T-helper 1 cell (primary cell): ENCODE measurements around the gene RMDN2.
A peak's percentile ranks its signal among the peaks of the same experiment; 100 is the strongest.
"Not testable (repeated sequence)": the region's sequence is repeated elsewhere in the genome, so short reads cannot be mapped to it uniquely, and the experiment has no call there.

Experiments used
- DNase-seq, 5 donors: peaks; one replicate each; pipeline ENCODE4 v3.0.0-alpha.2; 2012 to 2020

RMDN2 gene

DNA sequence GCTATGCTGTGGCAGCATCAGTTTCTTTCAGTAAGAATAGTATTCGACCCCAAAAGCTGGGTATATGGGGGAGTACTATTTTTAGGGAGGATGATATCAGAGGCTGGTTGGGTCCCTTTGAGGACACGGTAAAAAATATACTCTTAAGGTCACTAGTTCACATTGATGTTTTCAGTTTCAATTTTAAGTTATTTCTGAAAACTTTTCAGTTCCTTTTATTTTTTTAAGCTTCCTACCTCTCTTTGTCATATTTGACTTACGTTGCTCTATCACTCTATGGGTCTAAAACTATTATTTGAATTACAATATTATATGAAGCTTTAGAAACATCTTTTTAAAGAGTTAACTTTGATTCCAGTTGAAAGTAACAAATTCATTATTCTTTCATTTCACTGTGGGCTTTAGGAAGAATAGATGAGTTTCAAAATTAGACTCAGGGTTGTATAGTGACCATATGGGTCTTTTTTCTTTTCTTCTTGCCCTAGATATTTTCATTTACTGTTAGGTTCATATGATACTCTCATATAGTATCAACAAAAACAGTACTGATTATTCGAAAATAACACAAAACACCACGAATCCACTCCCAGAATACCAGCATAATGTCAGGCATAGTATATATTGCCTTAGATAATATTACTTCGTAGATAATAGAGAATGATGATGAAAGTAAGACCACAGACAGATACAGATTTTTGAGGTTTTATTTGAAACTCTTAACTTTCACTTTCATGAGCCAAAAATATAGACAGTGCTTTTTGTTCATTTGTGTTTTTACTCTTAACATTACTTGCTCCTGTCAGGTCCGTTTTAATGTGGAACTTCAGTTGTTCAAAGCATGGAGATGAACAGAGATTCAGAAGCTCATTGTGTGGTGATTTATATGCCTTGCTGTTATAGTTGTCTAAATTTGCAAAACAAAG, 9.8 kb downstream of the RMDN2 start:
- DNase-seq: no peak

GRCh38 chr2:37937568-37937967, 12.5 kb downstream of the RMDN2 start:
- not testable (repeated sequence) for DNase-seq

DNA sequence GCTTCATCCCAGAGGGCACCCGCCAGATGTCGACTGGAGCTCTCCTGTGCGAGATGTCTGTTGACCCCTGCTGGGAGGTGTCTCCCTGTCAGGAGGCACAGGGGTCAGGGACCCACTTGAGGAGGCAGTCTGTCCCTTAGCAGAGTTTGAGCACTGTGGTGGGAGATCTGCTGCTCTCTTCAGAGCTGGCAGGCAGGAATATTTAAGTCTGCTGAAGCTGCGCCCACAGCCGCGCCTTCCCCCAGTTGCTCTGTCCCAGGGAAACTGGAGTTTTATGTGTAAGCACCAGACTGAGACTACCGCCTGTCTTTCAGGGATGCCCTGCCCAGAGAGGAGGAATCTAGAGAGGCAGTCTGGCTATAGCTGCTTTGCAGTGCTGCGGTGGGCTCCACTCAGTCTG, 16.2 kb downstream of the RMDN2 start:
- not testable (repeated sequence) for DNase-seq

DNA sequence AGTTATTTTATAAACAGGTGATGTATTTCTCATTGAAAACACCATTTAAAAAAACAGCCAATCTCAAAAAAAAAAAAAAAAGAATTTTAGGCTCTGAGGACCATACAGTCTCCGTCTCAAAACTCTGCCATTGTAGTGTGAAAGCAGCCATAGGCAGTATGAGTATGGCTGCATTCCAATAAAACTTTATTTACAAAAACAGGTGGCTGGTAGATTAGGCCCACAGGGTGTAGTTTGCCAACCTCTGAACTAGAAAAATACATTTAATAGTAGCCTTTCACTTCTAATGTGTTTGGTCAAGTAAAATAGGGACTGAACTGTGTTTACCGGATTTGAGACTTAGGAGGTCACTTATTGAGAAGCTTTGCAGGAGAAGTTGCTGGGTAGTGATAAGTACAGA, 19.2 kb downstream of the RMDN2 start:
- DNase-seq: no peak

DNA sequence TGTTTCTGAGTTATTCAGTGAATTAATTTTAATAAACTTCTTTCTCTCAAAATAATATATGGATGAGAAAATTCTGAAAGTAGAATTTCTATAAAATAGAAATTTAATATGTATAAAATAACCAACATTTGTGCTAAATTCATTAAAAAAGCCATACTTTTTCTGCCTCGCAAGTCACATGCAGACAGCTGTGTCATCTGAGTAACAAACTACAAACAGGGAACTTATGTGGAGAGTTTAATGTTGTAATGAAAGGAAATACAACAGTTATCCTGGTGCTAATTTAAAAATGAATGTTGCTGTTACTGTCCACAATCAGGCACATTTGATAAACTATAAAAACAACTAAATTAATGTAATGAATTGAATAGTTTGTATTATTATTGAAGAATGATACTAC, 22.2 kb downstream of the RMDN2 start:
- DNase-seq: no peak

- not testable (repeated sequence) for DNase-seq
Measured at GRCh38 chr2:37962018-37962739, 37.1 kb downstream of the RMDN2 start.

GRCh38 chr2:37962740-37963121, 37.6 kb downstream of the RMDN2 start:
- not testable (repeated sequence) for DNase-seq

GRCh38 chr2:37963901-37964300, 38.8 kb downstream of the RMDN2 start:
- DNase-seq: not testable (repeated sequence)

GRCh38 chr2:37966326-37966725, 41.2 kb downstream of the RMDN2 start:
- DNase-seq: no peak

DNA sequence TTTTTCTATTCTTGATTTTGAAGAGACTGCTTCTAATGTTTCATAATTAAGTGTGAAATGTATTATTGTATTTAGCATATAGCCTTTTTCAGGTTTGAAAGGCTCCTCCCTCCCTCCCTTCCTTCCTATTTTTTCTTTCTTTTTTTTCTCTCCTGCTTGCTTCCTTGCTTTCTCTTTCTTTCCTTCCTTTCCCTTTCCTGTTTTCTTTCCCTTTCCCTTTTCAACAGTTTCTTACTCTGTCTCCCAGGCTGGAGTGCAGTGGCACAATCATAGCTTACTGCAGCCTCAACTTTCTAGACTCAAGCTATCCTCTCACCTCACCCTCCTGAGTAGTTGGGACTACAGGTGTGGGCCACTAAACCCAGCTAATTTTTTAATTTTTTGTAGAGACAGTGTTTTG, 44.6 kb downstream of the RMDN2 start:
- no peak for DNase-seq

- DNase-seq: no peak
Measured at GRCh38 chr2:37971971-37972370, 46.9 kb downstream of the RMDN2 start.

DNA sequence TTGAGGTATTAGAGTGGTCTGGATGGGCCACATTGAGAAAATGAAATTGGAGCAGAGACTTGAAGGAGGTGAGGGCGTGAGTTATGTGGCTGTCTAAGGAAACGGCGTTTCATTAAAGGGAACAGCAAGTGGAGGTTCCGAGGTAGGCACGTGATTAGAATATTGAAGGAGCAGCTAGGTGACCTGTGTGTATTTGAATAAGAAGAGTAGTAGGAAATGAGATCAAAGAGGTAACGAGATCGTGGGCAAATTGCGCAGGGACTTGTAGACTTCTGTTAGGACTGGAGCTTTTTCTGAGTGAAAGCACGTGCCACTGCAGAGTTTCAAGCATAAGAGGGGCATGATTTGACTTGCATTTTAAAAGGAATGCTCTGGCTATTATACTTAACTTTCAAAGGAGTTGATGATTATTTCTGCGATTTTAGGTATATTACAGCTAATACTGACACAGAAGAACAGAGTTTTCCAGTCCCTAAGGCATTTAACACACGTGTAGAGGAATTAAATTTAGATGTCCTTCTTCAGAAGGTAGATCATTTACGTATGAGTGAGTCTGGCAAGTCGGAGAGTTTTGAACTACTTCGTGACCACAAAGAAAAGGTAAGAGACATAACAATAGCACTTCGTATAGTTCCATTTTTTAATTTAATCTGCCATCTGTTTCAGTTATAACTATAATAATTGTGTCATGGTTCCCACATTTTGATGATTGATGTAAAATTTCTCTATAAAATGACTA, 48.7 kb downstream of the RMDN2 start:
- DNase-seq: no peak

- DNase-seq: no peak
Measured at GRCh38 chr2:37975808-37976207, 50.7 kb downstream of the RMDN2 start.

DNA sequence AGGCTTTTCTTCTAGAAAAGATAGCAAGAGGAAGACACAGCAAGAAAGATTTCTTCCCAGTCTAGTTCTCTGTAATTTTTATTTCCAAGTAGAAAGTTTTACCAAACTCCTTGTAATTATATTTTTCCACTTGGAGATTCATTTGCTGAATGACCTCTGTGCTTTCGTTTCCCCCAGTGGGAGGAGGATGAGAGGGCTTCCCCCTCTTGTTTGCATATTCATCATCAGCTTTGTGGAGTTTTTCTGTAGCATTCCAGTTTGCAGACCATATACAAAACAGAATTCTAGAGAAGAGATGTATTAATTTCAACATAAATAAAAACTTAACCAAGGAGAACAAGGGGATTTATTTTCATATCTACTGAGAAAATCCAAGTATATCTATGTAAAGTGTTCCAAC, 51.3 kb downstream of the RMDN2 start:
- DNase-seq: no peak

DNA sequence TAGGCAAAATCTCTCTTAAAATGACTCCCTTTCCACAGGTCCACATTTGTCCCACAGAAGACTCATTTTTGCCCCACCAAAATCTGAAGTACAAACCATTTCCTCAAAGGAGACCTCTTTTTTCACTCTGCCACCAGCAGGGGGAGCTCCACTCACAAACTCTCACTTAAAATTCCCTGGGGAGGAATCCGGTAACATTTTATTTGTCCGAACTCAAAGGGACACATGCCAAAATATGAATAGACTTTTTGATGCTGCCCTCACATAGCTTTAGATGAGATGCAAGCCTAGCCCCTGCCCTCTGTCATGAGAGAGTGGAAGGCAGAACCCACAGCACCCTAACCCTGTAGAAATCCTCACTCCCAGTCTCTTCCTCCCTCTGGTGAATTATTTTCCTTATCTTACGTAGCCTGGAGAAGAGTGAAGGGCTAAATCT, 57.1 kb downstream of the RMDN2 start:
- peak; percentile 16 to 43 (median 30) for DNase-seq

- no peak for DNase-seq
Measured at GRCh38 chr2:37982847-37983246, 57.8 kb downstream of the RMDN2 start.

GRCh38 chr2:37983719-37984118, 58.6 kb downstream of the RMDN2 start:
- no peak for DNase-seq

DNA sequence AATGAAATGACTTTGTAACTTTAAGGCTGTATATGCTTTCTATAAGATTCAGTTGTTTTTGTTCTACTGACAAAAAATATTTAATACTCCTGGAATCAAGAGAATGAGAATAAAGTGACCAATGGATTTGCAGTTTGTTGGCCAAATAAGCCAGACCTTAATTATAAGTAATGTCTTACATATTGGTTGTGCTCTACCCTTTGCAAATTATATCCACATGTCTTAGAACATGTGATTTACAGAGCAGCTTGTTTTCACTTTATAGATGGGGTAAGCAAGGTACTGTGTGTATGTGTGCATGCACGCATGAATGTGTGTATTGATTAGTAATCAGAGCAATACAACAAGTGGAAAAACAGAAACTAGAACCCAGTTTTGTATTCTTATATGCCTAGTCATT, 59.1 kb downstream of the RMDN2 start:
- no peak for DNase-seq

DNA sequence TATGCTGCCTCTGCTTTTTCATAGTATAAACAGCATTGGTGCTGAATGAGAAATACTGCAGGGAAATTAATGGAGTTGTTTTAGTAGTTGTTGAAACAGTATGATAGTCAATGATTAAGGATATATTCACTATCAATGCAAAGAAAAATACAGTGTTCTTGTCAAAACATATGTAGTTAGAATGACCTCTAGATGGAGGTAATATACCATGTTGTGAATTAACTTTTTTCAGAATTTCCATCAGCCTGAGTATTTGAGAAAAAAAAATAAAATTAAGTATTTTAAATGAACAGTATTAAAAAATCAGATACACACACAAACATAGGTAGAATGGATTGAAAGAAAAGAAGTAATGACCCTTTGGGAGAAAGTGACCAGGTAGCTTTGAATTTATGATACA, 59.5 kb downstream of the RMDN2 start:
- DNase-seq: peak in 1 of 5 donors; percentile 18

DNA sequence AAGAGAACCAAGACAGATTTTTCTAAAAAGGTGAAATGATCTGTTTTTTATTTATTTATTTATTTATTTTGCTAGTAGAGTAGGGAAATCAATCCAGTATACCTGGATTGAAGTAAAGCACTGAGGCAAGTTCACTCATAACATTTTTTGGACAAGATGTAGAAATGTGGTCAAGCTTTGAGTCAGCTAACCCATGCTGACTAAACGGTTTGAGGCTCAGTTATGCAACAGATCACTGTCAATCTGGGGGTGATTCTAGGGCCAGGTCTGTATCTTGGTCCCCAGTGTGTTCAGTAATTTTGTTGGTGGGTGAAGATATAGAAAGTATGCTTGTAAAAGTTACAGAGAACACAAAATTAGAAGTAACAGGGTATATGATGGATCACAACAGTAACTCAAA, 60.2 kb downstream of the RMDN2 start:
- DNase-seq: peak in 1 of 5 donors; percentile 20

- no peak for DNase-seq
Measured at GRCh38 chr2:37987098-37987775, 62.1 kb downstream of the RMDN2 start.

DNA sequence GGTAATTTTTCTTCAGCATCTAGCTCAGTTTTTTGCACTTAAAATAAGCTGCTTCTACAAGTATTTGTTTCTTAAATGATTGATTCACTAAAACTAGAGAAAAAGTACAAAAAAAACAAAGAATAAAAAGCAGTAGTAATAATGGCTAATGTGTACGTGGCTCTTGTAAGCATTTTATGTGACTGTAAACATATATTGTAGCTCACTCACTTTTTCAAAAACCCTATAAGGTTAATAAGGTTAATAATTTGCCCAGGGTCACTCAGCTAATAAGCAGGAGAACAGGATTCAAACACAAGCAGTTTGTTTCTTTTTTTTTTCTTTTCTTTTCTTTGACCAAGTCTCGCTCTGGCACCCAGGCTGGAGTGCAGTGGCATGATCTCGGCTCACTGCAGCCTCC, 67.5 kb downstream of the RMDN2 start:
- DNase-seq: no peak

DNA sequence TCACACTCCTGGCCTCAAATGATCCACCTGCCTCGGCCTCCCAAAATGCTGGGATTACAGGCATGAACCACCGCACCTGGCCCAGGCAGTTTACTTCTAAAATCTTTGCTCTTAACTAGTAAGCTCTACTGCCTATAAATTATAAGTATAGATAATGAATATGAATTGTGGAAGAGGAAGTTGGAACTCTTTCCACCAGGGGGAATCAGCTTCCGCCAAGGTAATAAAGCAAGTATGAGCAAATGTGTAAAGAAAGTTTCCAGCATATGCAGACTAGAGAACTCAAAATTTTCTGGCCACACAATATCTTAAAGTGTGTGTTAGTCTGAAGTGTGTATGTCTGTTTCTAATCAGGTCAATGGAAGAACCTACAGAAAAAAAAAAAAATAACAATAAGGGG, 68.1 kb downstream of the RMDN2 start:
- DNase-seq: no peak
